Measurements from ENCODE around the gene DIP2C.

DIP2C gene

DNA sequence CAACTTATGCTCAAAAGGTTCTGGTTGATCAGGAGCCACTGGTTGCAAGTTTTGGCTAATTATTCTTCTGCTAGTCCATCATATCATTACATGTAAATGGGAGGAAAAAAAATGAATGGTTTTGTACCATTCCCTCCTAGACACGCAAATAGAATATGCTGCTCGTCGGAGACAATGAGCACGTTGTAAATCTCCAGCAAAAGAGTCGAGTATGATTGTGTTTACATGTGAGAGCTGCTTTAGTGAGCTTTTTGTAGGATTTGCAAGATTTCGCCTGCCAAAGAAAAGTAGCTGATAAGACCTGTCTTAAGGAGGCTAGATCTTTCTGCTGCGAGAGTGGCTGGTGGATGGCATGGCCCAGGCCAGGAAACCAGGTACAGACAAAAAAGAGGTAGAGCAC lies 445.2 kb downstream of the DIP2C start:
- no peak for DNase-seq

DNA sequence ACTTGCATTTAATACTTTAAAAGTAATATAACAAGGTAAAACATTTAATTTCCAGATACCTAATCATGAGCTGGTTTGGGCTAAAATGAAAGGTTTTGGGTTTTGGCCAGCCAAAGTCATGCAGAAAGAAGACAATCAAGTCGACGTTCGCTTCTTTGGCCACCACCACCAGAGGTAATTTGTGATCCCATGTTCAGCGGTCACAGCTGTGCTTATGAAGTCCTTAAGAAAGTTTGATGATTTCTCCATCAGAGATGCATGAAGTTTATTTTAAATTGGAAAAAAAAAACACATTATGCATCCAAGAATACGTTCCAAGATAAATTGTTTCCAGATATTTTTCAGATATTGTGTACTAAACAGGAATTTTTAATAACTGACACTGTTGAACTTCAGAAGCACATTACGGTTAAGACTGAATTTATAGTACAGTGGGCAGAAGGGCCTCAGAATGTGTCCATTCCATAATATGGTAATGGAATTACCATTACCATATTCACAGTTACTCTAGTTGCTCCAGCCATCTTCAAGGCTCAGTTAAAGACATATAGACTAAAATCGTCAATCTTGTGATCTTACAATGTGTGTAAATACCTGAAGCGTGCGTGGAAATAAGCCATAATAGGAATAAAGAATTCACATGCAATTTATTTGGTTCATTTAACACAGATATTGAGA lies 447.4 kb downstream of the DIP2C start:
- DNase-seq: no peak

DNA sequence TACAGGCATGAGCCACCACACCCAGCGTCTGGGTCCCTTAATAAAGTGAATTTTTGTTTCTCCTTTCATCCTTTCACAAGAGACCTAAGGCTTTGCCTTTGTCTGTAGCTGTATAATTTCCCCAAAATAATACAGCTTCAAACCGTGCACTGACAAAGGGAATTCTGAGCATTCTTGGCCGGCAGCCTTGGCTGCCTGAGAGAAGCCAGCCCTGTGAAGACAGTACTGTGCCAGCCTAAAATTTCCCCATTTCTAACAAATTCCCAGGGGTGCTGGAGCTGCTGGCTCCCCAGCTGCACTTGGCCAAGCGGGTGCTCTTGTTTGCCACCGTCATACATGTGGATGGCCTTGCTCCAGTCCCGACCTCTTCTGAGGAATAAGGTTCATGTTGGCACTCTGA lies 448.0 kb downstream of the DIP2C start:
- no peak for DNase-seq

DNA sequence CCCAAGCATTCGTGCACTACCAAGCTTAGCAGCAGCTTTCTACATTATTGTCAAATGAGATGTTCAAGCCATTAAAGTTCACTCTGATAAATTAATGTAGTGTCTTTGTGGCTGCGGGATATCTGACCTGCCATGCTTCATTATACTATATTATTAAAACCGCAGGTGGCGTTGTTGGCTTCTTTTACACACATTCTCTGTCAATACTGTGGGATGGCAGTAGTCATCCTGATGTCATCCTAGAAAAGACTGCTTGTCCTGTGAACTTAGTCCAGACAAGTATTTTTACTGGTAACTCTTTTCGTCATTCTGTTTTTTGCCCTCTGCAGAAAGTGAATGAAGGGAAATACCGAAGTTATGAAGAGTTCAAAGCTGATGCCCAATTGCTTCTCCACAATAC lies 450.4 kb downstream of the DIP2C start:
- DNase-seq: no peak

DNA sequence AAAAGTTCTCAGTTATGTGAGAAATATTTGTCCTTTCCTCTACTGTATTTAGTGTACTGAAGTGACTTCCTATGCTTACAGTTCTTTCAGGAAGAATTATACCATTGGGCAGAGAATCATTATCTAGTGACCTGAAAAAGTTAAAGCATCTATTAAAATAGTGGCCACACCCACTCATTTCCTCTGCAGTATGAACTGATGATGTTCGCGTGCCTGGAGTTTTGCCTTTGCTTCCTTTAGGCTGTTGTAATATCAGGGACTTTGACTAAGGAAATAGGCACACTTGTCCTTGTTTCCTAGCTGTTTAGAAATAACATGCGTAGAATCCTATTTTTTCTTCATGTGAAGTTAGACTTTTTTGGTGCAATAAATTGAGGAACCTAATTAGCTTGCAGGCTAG lies 453.6 kb downstream of the DIP2C start:
- no peak for DNase-seq

DNA sequence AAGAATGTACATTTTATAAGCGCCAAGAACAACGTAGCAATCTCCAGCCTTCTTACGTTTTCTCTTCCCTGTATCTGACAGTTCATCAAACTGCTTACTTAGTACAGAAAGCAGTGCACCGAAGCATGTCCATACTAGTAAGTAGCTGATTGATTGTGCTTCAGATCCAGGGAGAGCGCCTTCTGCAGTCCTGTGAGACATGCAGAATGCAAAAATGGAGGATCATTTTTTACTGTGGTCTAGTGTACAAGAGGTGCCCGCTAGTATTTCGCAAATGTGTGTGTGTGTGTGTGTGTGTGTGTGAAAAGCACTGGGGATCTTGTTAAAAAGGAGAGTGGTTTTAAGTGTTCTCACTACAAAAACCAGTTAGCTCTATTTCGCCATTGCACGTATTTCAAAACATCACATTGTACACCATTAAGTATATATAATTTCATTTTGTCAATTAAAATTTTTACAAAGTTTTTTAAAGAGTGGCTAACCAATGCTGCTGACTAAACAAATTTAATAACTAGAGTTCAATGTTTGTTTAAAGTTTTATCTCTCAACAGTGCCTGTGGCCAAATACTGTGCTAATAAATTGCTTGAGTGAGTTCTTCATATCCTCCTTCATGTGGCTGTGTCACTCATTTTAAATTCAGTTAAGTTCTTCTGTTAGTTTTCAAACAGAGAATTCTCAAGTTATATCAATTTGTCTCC lies 454.6 kb downstream of the DIP2C start:
- DNase-seq: no peak

DNA sequence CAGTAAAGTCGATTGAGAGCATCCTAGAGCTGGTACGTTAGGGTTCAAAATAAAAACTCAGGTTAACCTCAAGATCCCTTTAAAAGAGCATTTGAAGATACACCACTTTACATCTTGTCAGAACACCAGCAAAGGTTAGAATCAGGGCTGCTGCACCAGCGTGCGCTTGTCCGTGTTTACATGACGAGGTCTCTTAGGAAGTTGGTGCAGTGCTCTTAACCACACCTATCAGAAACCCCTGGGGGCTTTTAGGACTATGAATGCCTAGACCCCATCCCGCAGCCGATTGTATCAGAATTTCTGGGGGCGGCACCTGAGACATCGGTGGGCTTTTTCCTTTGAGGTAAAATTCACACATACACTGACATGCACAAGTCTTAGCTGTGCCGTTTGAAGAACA lies 456.6 kb downstream of the DIP2C start:
- DNase-seq: no peak

DNA sequence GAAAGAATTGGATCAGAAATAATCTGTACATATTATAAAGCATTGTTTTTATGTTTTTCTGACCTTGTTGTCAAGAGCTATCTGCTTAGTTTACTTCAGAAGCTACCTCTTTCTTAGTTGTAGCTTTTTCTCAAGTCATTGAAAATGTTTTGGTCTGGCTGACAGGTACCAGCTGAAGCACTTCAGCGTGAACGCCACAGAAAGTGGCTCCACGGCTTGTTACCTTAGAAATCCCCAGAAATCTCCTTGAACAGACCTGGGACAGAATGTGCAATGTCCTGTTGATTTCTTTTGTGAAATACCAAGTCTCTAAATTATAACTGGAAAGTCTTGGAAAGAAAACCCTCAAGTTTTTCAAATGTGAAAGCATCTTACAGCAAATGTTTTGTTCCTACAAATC lies 457.4 kb downstream of the DIP2C start:
- no peak for DNase-seq

DNA sequence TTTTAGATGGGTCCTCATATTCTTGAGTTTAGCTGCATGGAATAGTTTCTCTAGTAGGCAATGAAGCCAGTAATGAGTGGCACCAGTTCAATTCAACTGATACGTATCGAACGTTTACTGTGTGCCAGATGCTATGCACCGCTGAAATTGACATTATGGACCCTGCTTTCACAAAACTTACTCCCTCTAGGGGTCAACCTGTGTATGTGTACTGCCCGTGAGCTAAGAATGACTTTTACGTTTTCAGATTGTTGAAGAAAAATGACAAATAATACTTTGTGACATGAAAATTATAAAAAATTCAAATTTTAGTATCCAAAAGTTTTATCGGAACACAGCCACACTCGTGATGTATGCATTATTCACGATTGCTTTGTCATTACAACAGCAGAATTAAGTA lies 458.7 kb downstream of the DIP2C start:
- no peak for DNase-seq

DNA sequence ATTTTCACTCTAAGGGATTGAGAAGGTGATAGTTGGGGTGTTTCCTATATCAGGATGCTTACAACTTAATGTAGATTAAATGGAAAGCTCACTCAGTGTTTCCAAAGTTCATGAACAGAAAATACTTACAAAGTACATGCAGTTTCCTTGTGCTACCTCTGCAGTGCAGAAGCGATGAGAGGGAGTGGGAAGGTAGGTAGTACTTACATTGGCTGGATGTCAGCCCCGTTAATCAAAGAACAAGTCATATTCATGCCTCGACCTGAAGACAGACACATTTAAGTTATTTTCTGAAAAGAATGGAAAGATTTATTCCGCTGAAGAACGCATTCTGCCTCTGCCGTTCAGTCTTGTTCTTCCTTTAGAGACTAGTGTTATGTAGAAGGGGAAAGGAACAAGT lies 461.1 kb downstream of the DIP2C start:
- no peak for DNase-seq

DNA sequence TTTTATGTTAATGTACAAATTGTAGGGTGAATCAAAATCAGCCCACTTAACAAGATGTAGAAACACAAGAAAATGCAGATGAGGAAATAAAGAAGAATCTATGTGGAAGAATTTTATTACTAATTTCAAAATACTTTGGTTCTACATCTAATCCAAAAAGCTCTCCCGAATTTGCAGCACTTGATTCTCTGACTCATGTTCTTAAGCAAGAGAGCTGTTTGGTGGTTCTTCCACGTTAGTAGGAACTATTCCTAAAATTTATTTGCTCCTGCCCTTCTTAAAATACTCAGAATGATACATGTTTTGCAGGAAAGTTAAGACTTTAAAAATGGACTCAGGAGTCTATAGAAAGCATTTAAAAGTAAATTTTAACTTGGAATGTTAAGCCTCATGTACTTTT lies 462.5 kb downstream of the DIP2C start:
- no peak for DNase-seq

DNA sequence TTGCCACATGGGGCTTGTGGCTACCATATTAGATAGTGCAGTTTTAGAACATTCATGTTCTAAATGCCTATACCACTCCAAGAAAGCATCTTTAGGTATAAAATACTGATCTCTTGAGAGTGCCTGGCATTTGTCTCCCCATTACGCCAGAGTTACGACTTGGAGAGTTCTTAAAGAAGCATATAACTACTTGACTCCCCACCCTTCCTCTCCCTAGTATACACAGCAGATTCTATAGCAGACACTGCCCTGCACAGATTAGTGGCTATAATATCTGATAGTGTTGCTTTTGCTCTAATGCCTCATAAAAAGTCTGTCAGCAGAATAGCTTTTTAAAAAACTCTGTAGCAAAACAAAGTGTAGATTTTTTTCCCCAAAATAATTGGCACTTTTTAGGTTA lies 463.4 kb downstream of the DIP2C start:
- DNase-seq: no peak

DNA sequence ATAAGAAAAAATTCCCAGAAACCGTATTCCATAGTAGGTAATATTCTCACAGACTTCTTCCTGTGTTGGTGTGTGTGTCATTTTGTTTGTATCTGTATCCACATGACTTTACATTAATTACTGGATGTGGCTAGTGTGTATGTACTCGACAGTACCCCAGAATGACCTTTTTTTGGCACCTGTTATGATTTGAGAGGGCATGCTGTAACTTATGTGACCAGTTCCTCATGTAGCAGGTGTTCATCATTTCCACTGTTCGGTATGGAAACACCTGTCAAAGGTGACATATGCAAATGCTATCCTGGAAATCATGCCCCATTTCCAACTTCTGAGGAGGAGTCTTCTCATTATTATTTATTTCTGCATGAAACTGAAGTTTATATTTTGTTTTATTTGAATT lies 464.9 kb downstream of the DIP2C start:
- DNase-seq: no peak
